Left lobe of liver (tissue), 2 donors: ENCODE data around the gene MGLL. TPM values are rescaled to one million over a fixed set of nuclear protein-coding genes. Genes with fewer than 3 reads are reported as not detected.

Source experiments
- ATAC-seq: fragments of 200-7000 bp; cut with Tn5 transposase; one replicate; pipeline ENCODE4 v1.9.1; 2020; ENCODE audit warnings: mild to moderate bottlenecking, moderate library complexity
- DNase-seq: peaks from one replicate; pipeline ENCODE4 v3.0.0-alpha.2; 2020; ENCODE audit warnings: low spot score
- total RNA-seq: library from RNA; stranded (reverse); gene quantifications from one replicate; pipeline ENCODE4 v1.2.1, GENCODE V29; 2021
- donor health status: DM: no; HTN: no; CAD: no; lungs with moderate emphysema.
- donor health status: DM: no; HTN: yes; CAD: no.

The MGLL gene
- total RNA-seq, 1 donor from 2014 or later, result 139 TPM

GRCh38 chr3:127730666-127731295, 91.5 kb downstream of the MGLL start:
- peak; percentile 40 for ATAC-seq
- no peak for DNase-seq

- DNase-seq (no peak), ATAC-seq (no peak)
These were observed 92.1 kb downstream of the MGLL start for GRCh38 chr3:127730171-127730570.

- DNase-seq (no peak), ATAC-seq (peak; percentile 40)
These were observed 92.7 kb downstream of the MGLL start for GRCh38 chr3:127729556-127730056.

GRCh38 chr3:127728417-127729015, 93.8 kb downstream of the MGLL start:
- no peak for DNase-seq
- ATAC-seq, result no peak

GRCh38 chr3:127726894-127727293, 95.4 kb downstream of the MGLL start:
- ATAC-seq (no peak), DNase-seq (no peak)

GRCh38 chr3:127723011-127723567, 99.2 kb downstream of the MGLL start:
- DNase-seq (no peak), ATAC-seq (no peak)

GRCh38 chr3:127722091-127722784, 100.1 kb downstream of the MGLL start:
- DNase-seq, result no peak
- ATAC-seq, result no peak

GRCh38 chr3:127720985-127721935, 101.1 kb downstream of the MGLL start:
- DNase-seq (no peak), ATAC-seq (no peak)

- no peak for ATAC-seq
- DNase-seq, result no peak
These were observed 102.0 kb downstream of the MGLL start for GRCh38 chr3:127720161-127720823.

GRCh38 chr3:127719369-127719768, 102.9 kb downstream of the MGLL start:
- DNase-seq (no peak), ATAC-seq (no peak)

GRCh38 chr3:127718916-127719290, 103.4 kb downstream of the MGLL start:
- DNase-seq (no peak), ATAC-seq (no peak)

GRCh38 chr3:127718245-127718915, 103.9 kb downstream of the MGLL start:
- no peak for DNase-seq
- ATAC-seq, result no peak

- no peak for DNase-seq
These were observed 104.7 kb downstream of the MGLL start for GRCh38 chr3:127717357-127718244.

GRCh38 chr3:127716384-127716783, 105.9 kb downstream of the MGLL start:
- ATAC-seq (no peak), DNase-seq (no peak)

More at GRCh38 chr3:127717357-127718244, 104.7 kb downstream of the MGLL start:
- no peak for ATAC-seq

- ATAC-seq, result no peak
- no peak for DNase-seq
These were observed 106.8 kb downstream of the MGLL start for GRCh38 chr3:127715532-127715931.

- DNase-seq, result no peak
- ATAC-seq, result no peak
These were observed 107.4 kb downstream of the MGLL start for GRCh38 chr3:127714866-127715265.

- ATAC-seq (no peak), DNase-seq (no peak)
These were observed 108.2 kb downstream of the MGLL start for GRCh38 chr3:127714125-127714571.
